Thoracic aorta (tissue), 2 donors: ENCODE measurements around the gene SHLD2. TPM values are rescaled to one million over a fixed set of nuclear protein-coding genes. Genes with fewer than 3 reads are reported as not detected.
A peak's percentile ranks its signal among the peaks of the same experiment; 100 is the strongest.

Experiments
- ATAC-seq: fragments of 150-250 bp; one replicate; pipeline ENCODE4 v1.8.0; 2017; ENCODE audit warnings: low read depth; ENCODE audit not compliant: insufficient number of reproducible peaks, low FRiP score
- DNase-seq: peaks from one replicate; pipeline ENCODE4 v3.0.0-alpha.2; 2020; ENCODE audit warnings: low spot score
- H3K27ac ChIP-seq, 2 donors: fragments of 200-600 bp; sonication (generic); 1 replicate in 1 of 2; 2 replicates in 1 of 2; pipeline ENCODE4 v1.5.1; 2016; ENCODE audit warnings: mild to moderate bottlenecking in 2 of 2, moderate library complexity in 2 of 2
- H3K27me3 ChIP-seq: fragments of 200-600 bp; sonication (generic); replicated peaks from 2 replicates; pipeline ENCODE4 v1.6.0; 2016; ENCODE audit warnings: mild to moderate bottlenecking; ENCODE audit not compliant: insufficient read depth
- H3K36me3 ChIP-seq: fragments of 200-600 bp; sonication (generic); one replicate; pipeline ENCODE4 v1.5.1; 2016
- H3K4me1 ChIP-seq, 2 donors: fragments of 200-600 bp; sonication (generic); 1 replicate in 1 of 2; 2 replicates in 1 of 2; pipeline versions ENCODE4 v1.5.1 to v1.6.0; 2016; ENCODE audit warnings: low read depth in 2 of 2, mild to moderate bottlenecking in 1 of 2; ENCODE audit not compliant: control insufficient read depth in 1 of 2
- H3K4me3 ChIP-seq: fragments of 200-600 bp; sonication (generic); 2 replicates; pipeline ENCODE4 v1.5.1; 2016; ENCODE audit warnings: mild to moderate bottlenecking
- H3K9me3 ChIP-seq: fragments of 200-600 bp; sonication (generic); 2 replicates; pipeline ENCODE4 v1.5.1; 2016
- total RNA-seq, 2 donors: library from RNA; depleted of rRNA; stranded (reverse); fragments of >200 nt; gene quantifications; one replicate each; pipeline versions ENCODE4 v1.1.0 to v1.2.3, GENCODE V29; 2016
- TF ChIP-seq, protein P1 (sequence below): fragments of 200-600 bp; sonication (generic); IDR thresholded peaks from one replicate; pipeline ENCODE4 v1.5.1; 2019; ENCODE audit warnings: antibody characterized with exemption

The SHLD2 gene
- total RNA-seq, 2 donors from 2014 or later, result 18.1 to 28.9 TPM

DNA sequence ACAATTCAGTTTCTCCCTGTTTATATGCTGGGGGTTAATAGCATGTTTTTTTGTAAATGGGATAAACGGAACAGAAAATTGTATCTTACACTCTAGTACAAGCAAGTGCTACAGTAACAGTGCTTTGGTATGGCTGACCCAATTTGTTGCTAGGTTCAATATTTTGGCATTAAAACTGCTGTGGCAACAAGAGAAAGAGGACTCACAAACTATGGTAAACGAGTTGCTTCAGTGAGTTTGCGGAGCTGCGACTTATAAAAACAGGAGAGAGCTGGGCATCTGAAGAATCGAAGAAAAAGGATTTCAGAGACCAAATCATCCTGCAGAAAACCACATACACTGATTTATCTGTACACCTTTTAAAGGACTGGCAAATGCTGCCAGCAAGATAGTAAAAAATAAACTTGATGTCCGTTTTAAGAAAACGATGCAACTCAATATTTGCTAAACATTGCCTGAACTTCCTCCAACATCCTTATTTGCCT is 2.6 kb upstream of the SHLD2 start:
- H3K27me3 ChIP-seq, result no peaks in the 10 kb centered on the region
- TF ChIP-seq, protein P1, sequence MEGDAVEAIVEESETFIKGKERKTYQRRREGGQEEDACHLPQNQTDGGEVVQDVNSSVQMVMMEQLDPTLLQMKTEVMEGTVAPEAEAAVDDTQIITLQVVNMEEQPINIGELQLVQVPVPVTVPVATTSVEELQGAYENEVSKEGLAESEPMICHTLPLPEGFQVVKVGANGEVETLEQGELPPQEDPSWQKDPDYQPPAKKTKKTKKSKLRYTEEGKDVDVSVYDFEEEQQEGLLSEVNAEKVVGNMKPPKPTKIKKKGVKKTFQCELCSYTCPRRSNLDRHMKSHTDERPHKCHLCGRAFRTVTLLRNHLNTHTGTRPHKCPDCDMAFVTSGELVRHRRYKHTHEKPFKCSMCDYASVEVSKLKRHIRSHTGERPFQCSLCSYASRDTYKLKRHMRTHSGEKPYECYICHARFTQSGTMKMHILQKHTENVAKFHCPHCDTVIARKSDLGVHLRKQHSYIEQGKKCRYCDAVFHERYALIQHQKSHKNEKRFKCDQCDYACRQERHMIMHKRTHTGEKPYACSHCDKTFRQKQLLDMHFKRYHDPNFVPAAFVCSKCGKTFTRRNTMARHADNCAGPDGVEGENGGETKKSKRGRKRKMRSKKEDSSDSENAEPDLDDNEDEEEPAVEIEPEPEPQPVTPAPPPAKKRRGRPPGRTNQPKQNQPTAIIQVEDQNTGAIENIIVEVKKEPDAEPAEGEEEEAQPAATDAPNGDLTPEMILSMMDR, result no peak
- H3K9me3 ChIP-seq, result no peaks in the 10 kb centered on the region
- peak overlapping the region; percentile 94 to 98 for H3K27ac ChIP-seq
- ATAC-seq (no peak), DNase-seq (no peak)
- H3K4me3 ChIP-seq, result peak overlapping the region; percentile 85
- H3K36me3 ChIP-seq, result no peaks in the 10 kb centered on the region
- H3K4me1 ChIP-seq, result peaks cover 18 to 32% of the 10 kb centered on the region in 2 donors

DNA sequence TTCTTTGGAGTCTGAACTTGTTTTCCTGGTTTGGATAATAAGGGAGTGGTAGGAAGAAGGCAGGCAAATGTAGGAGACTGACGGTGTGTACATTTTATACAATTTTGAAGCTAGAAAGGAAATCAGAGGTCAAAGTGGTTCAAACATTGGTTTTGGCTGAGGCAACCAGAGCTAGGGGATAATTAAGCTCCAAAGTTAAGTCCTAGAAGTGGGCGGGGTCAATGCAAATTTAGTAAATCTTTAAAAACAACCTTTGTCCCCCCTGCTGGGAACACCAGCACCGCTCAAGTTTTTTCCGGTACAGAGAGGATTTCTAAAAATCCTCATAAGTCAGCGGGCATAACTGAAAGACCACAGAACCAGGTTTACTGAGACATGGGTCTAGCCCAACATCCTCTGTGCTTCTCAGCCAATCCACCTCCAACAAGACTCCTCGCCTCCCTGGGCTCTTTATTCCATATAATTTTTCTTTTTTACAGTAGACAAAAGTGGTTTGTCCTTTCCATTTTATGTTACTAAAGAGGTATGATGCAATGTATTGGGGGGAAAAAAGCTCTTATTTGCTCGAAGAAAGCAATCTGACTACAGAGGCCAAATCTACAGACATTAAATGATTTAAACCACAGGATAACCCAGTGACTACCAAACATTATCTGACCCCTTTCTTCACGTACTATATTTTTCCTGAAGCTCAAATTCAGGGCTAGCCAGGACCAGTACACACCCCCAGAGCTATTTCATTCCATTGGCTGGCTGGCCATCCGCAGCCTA is 2.0 kb upstream of the SHLD2 start:
- Histone ChIP-seq H3K9me3 (no peaks in the 10 kb centered on the region), H3K27me3 (no peaks in the 10 kb centered on the region), H3K4me1 (peaks cover 14 to 32% of the 10 kb centered on the region in 2 donors), H3K36me3 (no peaks in the 10 kb centered on the region), H3K27ac (peak overlapping the region; percentile 94 to 98), H3K4me3 (peak overlapping the region; percentile 85)
- ATAC-seq (no peak), DNase-seq (no peak)
- TF ChIP-seq, protein P1, result no peak

DNA sequence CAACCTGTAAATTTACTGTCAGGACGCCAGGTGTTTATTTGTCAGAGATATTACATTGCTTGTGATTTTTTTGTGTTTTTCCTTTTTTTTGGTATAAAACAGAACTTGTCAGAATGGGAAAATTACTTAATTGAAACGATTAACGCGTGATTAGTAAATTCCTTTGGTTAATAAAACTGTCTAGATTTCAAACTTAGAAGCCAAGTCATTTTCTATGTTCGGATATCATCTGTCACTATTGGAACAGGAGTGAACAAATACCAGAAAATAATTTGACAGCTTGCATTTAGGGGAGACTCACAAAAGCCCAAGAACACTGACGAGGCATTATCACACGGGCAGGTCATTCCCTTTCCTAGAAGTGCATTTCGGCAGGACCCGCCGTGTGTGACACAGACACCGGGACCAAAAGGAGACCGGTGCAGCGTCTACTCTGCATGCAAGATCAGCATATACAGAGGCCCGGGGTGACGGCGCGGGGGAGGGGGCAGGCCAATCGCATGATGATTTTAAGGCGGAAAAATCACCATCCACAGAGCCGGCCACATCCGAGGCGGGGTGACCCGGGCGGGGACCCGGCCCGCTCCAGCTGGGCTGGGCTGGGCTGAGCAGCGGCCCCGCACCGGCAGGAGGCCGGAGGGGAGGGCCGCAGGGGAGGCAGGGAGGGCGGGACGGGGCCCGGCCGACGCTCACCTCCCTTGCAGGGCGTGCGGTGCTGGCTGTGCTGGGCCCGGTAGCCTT is 1.2 kb upstream of the SHLD2 start:
- H3K9me3 ChIP-seq, result no peaks in the 10 kb centered on the region
- ATAC-seq, result peak; percentile 10
- TF ChIP-seq, protein P1, result no peak
- peaks cover 10 to 32% of the 10 kb centered on the region in 2 donors for H3K4me1 ChIP-seq
- DNase-seq, result peak; percentile 52
- H3K36me3 ChIP-seq, result no peaks in the 10 kb centered on the region
- H3K4me3 ChIP-seq, result peak overlapping the region; percentile 85
- no peaks in the 10 kb centered on the region for H3K27me3 ChIP-seq
- peak overlapping the region; percentile 94 to 98 for H3K27ac ChIP-seq

DNA sequence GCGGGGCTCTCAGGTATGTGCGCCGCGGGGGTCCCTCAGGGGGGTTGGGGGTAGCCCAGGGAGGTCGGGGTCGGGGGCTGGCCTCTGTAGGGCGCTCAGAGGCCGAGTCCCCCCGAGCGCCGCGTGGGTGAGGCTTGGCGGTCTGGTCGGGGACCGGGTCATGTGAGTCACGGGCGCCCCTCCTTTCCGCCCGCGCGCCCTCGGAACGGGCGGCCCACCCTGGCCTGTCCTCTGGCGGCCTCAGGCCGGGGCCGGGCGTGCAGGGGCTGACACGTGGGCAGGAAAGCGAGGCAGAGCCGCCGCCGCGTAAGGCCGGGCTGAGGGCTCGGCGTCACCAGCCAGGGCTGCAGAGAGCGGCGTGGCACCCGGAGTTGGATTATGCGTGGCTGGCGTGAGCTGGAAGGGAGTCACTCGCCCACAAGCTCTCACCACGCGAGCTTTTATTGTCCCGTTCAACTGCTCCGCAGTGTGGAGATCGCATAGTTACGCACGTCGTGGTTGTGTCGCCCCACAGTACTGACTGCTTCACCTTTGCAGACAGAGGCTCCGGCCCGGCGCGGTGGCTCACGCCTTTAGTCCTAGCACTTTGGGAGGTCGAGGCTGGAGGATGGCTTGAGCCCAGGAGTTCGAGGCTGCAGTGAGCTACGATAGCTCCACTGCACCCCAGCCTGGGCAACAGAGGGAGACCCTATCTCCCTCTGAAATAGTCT is 385 bp downstream of the SHLD2 start:
- Histone ChIP-seq H3K4me3 (peak overlapping the region; percentile 86), H3K27ac (peak overlapping the region; percentile 90 to 91), H3K4me1 (peaks cover 7 to 24% of the 10 kb centered on the region in 2 donors), H3K36me3 (no peaks in the 10 kb centered on the region), H3K27me3 (no peaks in the 10 kb centered on the region), H3K9me3 (no peaks in the 10 kb centered on the region)
- ATAC-seq (peak; percentile 62), DNase-seq (peak; percentile 68)
- TF ChIP-seq, protein P1, result no peak
